Parietal lobe (tissue), 1 donor: ENCODE results near the gene OR51Q1. TPM values are rescaled to one million over a fixed set of nuclear protein-coding genes. Genes with fewer than 3 reads are reported as not detected.

Experiments used
- total RNA-seq: library from RNA; depleted of rRNA; stranded (reverse); fragments of >200 nt; gene quantifications from one replicate; pipeline ENCODE4 v1.2.3, GENCODE V29; 2014

The OR51Q1 gene, protein sequence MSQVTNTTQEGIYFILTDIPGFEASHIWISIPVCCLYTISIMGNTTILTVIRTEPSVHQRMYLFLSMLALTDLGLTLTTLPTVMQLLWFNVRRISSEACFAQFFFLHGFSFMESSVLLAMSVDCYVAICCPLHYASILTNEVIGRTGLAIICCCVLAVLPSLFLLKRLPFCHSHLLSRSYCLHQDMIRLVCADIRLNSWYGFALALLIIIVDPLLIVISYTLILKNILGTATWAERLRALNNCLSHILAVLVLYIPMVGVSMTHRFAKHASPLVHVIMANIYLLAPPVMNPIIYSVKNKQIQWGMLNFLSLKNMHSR
- total RNA-seq, result not detected

DNA sequence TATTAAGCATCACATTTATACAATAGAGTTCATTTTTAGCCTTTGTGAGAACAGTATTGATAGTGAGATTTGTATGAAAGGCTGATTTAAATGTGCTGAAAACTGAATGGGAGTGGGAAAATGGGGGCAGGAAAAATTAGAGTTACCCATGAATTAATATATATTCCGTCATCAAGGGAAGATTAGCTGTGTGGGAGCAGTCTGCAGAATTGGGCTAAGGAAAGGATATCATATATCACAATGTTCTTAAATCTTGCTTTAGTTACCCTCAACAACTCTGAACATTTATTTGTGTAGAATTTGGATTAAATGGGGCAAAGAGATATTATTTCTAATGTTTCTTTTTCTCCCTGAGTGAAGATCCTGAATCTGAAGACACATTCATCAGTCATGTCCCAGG lies at the start of gene OR51Q1:
TSS of gene OR51Q1 (plus strand) at position 301 of the 400 bp plus-strand sequence. CDS start at position 391, 90 bp downstream.

DNA sequence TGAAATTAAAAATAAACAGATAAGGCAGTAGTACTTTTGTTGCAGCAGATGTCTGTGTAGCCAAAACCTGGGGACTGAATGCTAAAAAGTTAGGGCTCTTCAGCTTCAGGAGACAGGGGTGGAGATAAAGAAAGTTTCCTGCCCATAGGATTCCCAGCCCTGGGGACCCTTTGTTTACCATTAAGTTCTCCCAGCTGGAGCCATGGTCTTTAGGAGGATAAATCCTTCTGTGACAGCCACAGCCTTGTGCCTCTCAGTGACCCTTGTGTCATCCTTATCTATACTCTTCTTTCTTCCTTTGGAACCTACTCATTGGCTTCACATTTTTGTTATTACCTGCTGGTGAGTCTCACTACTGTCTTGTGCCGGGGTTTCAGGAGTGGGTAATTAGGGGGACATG lies 38.3 kb upstream of the OR51Q1 start, which contains the start of gene OR51M1:
TSS of gene OR51M1 (plus strand) at position 237 of the 400 bp plus-strand sequence. CDS start 5,587 bp downstream, outside the sequence.

DNA sequence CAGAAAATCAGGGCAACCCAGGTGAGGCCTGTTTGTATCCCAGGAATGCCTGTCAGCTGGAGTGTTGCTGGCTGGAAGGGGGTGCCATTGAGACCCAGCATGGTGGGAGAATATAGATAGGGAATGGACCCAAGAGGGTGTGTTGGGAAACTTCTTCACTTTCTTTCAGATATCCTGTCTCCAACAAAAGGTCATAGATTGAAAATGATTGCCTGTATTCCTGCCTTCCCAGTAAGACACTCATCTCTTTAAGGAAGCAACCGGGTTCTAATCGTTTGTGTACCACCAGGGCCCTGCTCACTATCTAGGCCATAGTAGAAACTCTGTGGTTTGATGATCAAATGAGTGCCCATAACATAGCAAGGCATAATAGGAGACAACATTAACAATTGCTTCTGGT lies 19.5 kb downstream of the OR51Q1 start, which contains the start of gene OR51I1:
TSS of gene OR51I1 (minus strand) at position 101 of the 400 bp plus-strand sequence. CDS start at position 101, 0 bp downstream.

DNA sequence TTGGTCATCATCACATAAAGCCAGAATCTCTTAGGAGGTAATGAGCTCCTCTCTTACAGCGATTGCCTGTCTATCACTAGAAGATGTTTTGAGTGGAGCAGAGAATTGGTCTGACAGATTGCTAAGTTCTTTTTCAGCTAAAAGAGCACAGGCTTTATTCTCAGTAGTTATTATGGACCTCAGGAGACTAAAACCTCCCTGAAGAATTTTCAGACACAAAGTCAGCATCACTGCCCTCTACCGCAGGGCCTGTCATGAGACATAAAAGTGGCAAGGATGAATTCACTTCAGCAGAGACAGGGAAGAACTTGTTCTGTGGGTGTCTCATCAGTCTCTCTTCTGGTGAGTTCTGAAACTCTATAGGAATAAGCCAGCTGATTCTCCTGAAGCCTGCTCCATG lies 27.1 kb downstream of the OR51Q1 start, which contains the start of gene OR51I2:
TSS of gene OR51I2 (plus strand) at position 301 of the 400 bp plus-strand sequence. CDS start 4,166 bp downstream, outside the sequence.

Other genes with a start within 250 kb of the OR51Q1 start
- not detected for gene OR51V1, start 221.4 kb upstream of the OR51Q1 start, total RNA-seq
- 141 TPM for gene HBB, start 195.0 kb upstream of the OR51Q1 start, total RNA-seq
- gene HBD, start 187.6 kb upstream of the OR51Q1 start, total RNA-seq, result not detected
- gene HBG1, start 172.3 kb upstream of the OR51Q1 start, total RNA-seq, result 0.63 TPM
- gene HBG2, start 167.3 kb upstream of the OR51Q1 start, total RNA-seq, result 464 TPM
- gene HBE1, start 152.2 kb upstream of the OR51Q1 start, total RNA-seq, result 3.8 TPM
- gene OR51B4, start 120.2 kb upstream of the OR51Q1 start, total RNA-seq, result 0.94 TPM
- gene OR51B2, start 97.8 kb upstream of the OR51Q1 start, total RNA-seq, result 2.2 TPM
- gene OR51B5, start 78.6 kb upstream of the OR51Q1 start, total RNA-seq, result 3.1 TPM
- not detected for gene OR51B6, start 70.6 kb upstream of the OR51Q1 start, total RNA-seq
- not detected for gene OR51M1, start 38.3 kb upstream of the OR51Q1 start, total RNA-seq
- 2.5 TPM for gene OR51I1, start 19.4 kb downstream of the OR51Q1 start, total RNA-seq
- not detected for gene OR51I2, start 27.2 kb downstream of the OR51Q1 start, total RNA-seq
- gene OR52D1, start 66.6 kb downstream of the OR51Q1 start, total RNA-seq, result not detected
- gene UBQLN3, start 87.8 kb downstream of the OR51Q1 start, total RNA-seq, result 1.3 TPM
- gene UBQLNL, start 94.6 kb downstream of the OR51Q1 start, total RNA-seq, result 1.9 TPM
- gene OR52H1, start 126.4 kb downstream of the OR51Q1 start, total RNA-seq, result 3.8 TPM
- gene OR52B6, start 158.8 kb downstream of the OR51Q1 start, total RNA-seq, result not detected
- 0.31 TPM for gene TRIM6, start 174.5 kb downstream of the OR51Q1 start, total RNA-seq
- 1.6 TPM for gene TRIM34, start 202.9 kb downstream of the OR51Q1 start, total RNA-seq